Neural progenitor cell (in vitro differentiated cells): ENCODE results near the gene ADM5.

Experiments
- CTCF ChIP-seq: fragments of 200-600 bp; sonication (generic); IDR thresholded peaks from 2 replicates; pipeline ENCODE4 v1.5.1; 2017; ENCODE audit warnings: antibody characterized with exemption, mild to moderate bottlenecking
- EZH2 ChIP-seq: fragments of 200-600 bp; sonication (generic); IDR thresholded peaks from 2 replicates; pipeline ENCODE4 v1.6.1; 2017; ENCODE audit warnings: antibody characterized with exemption, mild to moderate bottlenecking, moderate library complexity
- EZH2phosphoT487 ChIP-seq: fragments of 200-600 bp; sonication (generic); IDR thresholded peaks from 2 replicates; pipeline ENCODE4 v1.6.1; 2017; ENCODE audit warnings: antibody characterized with exemption

- no peak for TF ChIP-seq CTCF
- TF ChIP-seq EZH2: no peak
- TF ChIP-seq EZH2phosphoT487: no peak
Measured at GRCh38 chr19:49678985-49679770, 10.2 kb upstream of the ADM5 start.
